ENCODE measurements around the gene CLEC4M. TPM values are rescaled to one million over a fixed set of nuclear protein-coding genes. Genes with fewer than 3 reads are reported as not detected.

The CLEC4M gene
- total RNA-seq, 2 donors from 2014 or later = not detected

DNA sequence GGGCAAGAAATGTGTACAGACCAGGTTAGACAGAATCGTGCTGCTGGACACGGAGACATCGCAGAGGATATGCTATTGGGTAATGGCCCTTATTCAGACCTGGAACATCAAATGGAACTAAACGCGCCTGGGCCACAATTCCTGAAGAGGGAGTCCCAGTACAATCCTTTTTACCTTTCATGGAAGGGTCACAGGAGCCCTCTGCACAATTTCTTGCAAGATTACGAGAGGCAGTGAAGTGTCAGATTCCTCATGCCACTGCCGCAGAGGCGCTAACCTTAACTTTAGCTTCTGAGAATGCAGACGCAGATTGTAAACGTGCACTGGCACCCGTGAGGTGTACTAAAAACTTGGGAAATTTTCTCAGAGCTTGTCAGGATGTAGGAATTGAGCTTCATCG lies 18.1 kb downstream of the CLEC4M start:
- no peaks in the 10 kb centered on the region for H3K9me3 Mint-ChIP-seq
- Histone ChIP-seq H3K4me1 (ENCODE audit: control insufficient read depth, insufficient read depth, low read length) (no peaks in the 10 kb centered on the region), H3K9me3 (ENCODE audit: control insufficient read depth, low read length) (no peaks in the 10 kb centered on the region), H3K36me3 (ENCODE audit: control insufficient read depth, insufficient read depth, low read length) (no peaks in the 10 kb centered on the region), H3K27me3 (ENCODE audit: control insufficient read depth, insufficient read depth, low read length, poor library complexity, severe bottlenecking) (peaks cover 55% of the 10 kb centered on the region), H3K4me3 (ENCODE audit: low read length) (no peak overlapping the region), H3K9ac (ENCODE audit: extremely low read depth, low read length, poor library complexity, severe bottlenecking) (no peak overlapping the region), H3K27ac (ENCODE audit: low read depth, low read length) (no peak overlapping the region)
- TF ChIP-seq, protein P1, sequence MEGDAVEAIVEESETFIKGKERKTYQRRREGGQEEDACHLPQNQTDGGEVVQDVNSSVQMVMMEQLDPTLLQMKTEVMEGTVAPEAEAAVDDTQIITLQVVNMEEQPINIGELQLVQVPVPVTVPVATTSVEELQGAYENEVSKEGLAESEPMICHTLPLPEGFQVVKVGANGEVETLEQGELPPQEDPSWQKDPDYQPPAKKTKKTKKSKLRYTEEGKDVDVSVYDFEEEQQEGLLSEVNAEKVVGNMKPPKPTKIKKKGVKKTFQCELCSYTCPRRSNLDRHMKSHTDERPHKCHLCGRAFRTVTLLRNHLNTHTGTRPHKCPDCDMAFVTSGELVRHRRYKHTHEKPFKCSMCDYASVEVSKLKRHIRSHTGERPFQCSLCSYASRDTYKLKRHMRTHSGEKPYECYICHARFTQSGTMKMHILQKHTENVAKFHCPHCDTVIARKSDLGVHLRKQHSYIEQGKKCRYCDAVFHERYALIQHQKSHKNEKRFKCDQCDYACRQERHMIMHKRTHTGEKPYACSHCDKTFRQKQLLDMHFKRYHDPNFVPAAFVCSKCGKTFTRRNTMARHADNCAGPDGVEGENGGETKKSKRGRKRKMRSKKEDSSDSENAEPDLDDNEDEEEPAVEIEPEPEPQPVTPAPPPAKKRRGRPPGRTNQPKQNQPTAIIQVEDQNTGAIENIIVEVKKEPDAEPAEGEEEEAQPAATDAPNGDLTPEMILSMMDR (conservative IDR thresholded peaks at IDR 0.05) = no peak
- no peak for DNase-seq
- H3K4me1 Mint-ChIP-seq = peaks cover 7% of the 10 kb centered on the region
- H3K36me3 Mint-ChIP-seq (ENCODE audit: low read depth) = no peaks in the 10 kb centered on the region
- H3K4me3 Mint-ChIP-seq = no peak overlapping the region
- H3K27ac Mint-ChIP-seq = no peak overlapping the region
- 78 to 80% methylated on average over 12 of the region's 12 CpGs for WGBS, 2 experiments (ENCODE audit: insufficient coverage in 1 of 2, insufficient read length in 1 of 2)
- H3K27me3 Mint-ChIP-seq (ENCODE audit: insufficient read depth) = peaks cover 77% of the 10 kb centered on the region

DNA sequence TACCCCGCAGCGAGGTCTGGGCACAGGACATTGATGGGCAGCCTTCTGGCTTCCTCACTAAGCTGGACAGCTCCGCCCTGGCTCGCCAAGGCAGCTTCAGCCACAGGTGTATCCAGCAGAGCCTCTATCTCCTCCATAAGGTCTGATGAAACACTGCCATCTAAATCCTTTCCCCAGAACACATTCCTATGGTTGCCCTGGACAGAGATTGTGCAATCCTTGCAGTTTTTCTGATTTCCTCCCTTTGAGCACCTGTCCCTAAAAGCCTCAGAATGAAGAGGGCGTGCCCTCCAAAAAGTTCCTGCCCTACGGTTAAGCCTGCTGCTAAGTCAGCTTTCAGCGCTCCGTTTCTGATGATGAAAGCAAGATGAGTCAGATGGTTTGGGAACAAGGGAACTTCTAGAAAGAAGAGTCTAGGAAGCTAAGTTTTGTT lies 21.0 kb downstream of the CLEC4M start:
- no peaks in the 10 kb centered on the region for H3K36me3 Mint-ChIP-seq (ENCODE audit: low read depth)
- no peak overlapping the region for H3K27ac Mint-ChIP-seq
- peak; percentile 53 for DNase-seq
- H3K4me1 ChIP-seq (ENCODE audit: control insufficient read depth, insufficient read depth, low read length) = no peaks in the 10 kb centered on the region
- H3K27ac ChIP-seq (ENCODE audit: low read depth, low read length) = no peak overlapping the region
- peaks cover 83% of the 10 kb centered on the region for H3K27me3 ChIP-seq (ENCODE audit: control insufficient read depth, insufficient read depth, low read length, poor library complexity, severe bottlenecking)
- WGBS, 2 experiments (ENCODE audit: insufficient coverage in 1 of 2, insufficient read length in 1 of 2) = 22 to 31% methylated on average over 7 to 8 of the region's 8 CpGs
- TF ChIP-seq, protein P1 (conservative IDR thresholded peaks at IDR 0.05) = no peak
- H3K9ac ChIP-seq (ENCODE audit: extremely low read depth, low read length, poor library complexity, severe bottlenecking) = no peak overlapping the region
- H3K4me3 Mint-ChIP-seq = no peak overlapping the region
- H3K4me3 ChIP-seq (ENCODE audit: low read length) = no peak overlapping the region
- no peaks in the 10 kb centered on the region for H3K4me1 Mint-ChIP-seq
- H3K27me3 Mint-ChIP-seq (ENCODE audit: insufficient read depth) = peaks cover 91% of the 10 kb centered on the region
- H3K9me3 Mint-ChIP-seq = no peaks in the 10 kb centered on the region
- H3K9me3 ChIP-seq (ENCODE audit: control insufficient read depth, low read length) = no peaks in the 10 kb centered on the region
- H3K36me3 ChIP-seq (ENCODE audit: control insufficient read depth, insufficient read depth, low read length) = no peaks in the 10 kb centered on the region

DNA sequence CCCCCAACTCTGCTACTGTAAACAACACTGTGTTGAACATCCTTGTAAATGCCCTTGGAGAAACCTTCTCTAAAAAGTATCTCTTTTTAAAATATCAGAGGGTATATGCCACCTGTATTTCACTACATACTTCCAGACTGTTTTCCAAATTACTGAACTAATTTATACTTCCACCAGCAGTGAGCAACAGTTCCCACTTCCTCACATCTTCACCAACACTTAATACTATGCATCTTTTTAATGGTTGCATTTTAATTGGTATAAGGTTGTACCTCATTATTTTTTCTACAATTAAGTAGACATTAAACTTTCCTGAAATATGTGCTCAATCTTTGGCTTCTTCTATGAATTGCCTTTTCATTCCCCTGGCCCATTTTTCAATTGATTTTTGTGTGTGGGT lies 21.8 kb downstream of the CLEC4M start:
- no peaks in the 10 kb centered on the region for H3K4me1 ChIP-seq (ENCODE audit: control insufficient read depth, insufficient read depth, low read length)
- Mint-ChIP-seq H3K27ac (no peak overlapping the region), H3K4me3 (no peak overlapping the region), H3K4me1 (no peaks in the 10 kb centered on the region), H3K9me3 (no peaks in the 10 kb centered on the region), H3K27me3 (ENCODE audit: insufficient read depth) (peaks cover 97% of the 10 kb centered on the region), H3K36me3 (ENCODE audit: low read depth) (no peaks in the 10 kb centered on the region)
- H3K27ac ChIP-seq (ENCODE audit: low read depth, low read length) = no peak overlapping the region
- peaks cover 92% of the 10 kb centered on the region for H3K27me3 ChIP-seq (ENCODE audit: control insufficient read depth, insufficient read depth, low read length, poor library complexity, severe bottlenecking)
- H3K4me3 ChIP-seq (ENCODE audit: low read length) = no peak overlapping the region
- no peaks in the 10 kb centered on the region for H3K36me3 ChIP-seq (ENCODE audit: control insufficient read depth, insufficient read depth, low read length)
- H3K9me3 ChIP-seq (ENCODE audit: control insufficient read depth, low read length) = no peaks in the 10 kb centered on the region
- no peak for DNase-seq
- TF ChIP-seq, protein P1 (conservative IDR thresholded peaks at IDR 0.05) = no peak
- no peak overlapping the region for H3K9ac ChIP-seq (ENCODE audit: extremely low read depth, low read length, poor library complexity, severe bottlenecking)

All from endodermal cell (in vitro differentiated cells).